AG04450 (cell line): ENCODE data around the gene TIAM1. TPM values are rescaled to one million over a fixed set of nuclear protein-coding genes. Genes with fewer than 3 reads are reported as not detected.

Source experiments
- CTCF ChIA-PET: fragments of 300-600, 350-600 bp; formaldehyde crosslinking; extraction: SDS; loops from one replicate; lab custom pipeline; 2022; ENCODE audit warnings: antibody characterized with exemption, inconsistent platforms; lab: Charles Lee
- POLR2A ChIA-PET: fragments of 350-600 bp; formaldehyde crosslinking; extraction: SDS; loops from one replicate; lab custom pipeline; 2021; ENCODE audit warnings: antibody characterized with exemption, inconsistent platforms; lab: Yijun Ruan, JAX
- DNase-seq: peaks from one replicate; pipeline ENCODE4 v3.0.0-alpha.2; 2011; ENCODE audit warnings: low read depth, low spot score
- H3K27ac ChIP-seq: one replicate; pipeline ENCODE4 v1.5.1; 2012; ENCODE audit warnings: low read depth, low read length, control low read depth
- H3K27me3 ChIP-seq: one replicate; pipeline ENCODE4 v1.6.0; 2012; ENCODE audit warnings: low read length; ENCODE audit not compliant: control insufficient read depth, insufficient read depth
- H3K4me3 ChIP-seq: 2 replicates; pipeline ENCODE4 v1.5.1; 2011; ENCODE audit warnings: mild to moderate bottlenecking, low read depth, low read length, control low read depth
- H3K9me3 ChIP-seq: 2 replicates; pipeline ENCODE4 v1.5.1; 2012; ENCODE audit warnings: low read length; ENCODE audit not compliant: control insufficient read depth, insufficient read depth
- CTCF ChIP-seq: IDR thresholded peaks from 2 replicates; pipeline ENCODE4 v1.5.1; 2011; ENCODE audit warnings: low read depth, low read length, control low read depth, inconsistent platforms
- polyA plus RNA-seq: library from polyadenylated mRNA; depleted of rRNA; stranded (reverse); fragments of >200 nt; gene quantifications from 2 replicates; pipeline ENCODE4 v1.2.3, GENCODE V29; 2011

Gene TIAM1
- polyA plus RNA-seq, 1 experiment = 2.1 TPM

DNA sequence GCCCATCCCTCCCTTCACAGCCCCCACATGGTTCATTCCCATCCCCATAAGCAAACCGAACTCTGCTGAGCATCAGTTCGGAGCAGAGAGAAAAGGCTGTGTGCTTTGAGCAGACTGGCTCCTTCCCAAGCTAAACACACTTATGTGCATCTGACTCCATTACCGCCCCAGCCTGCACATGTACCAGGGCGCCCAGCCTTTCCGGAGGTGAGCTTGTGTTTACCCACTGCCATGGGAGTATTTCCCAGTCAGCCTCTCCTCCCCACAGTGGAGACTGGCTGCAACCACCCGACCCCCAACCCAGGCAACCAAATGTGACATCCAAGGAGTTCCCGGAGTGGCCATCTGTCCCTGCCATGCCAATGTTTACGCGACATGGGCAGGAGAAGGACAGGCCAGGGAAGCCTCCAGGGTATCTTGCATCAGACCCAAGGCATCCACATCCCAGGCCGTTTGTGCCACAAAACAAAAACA, 9.4 kb downstream of the TIAM1 start:
- CTCF ChIA-PET = interaction anchor here (1.2 to 1.3 kb wide), 2 partner anchors 154 to 246 kb away, joined by 3 read pairs; no protein-coding TSS in a partner anchor

DNA sequence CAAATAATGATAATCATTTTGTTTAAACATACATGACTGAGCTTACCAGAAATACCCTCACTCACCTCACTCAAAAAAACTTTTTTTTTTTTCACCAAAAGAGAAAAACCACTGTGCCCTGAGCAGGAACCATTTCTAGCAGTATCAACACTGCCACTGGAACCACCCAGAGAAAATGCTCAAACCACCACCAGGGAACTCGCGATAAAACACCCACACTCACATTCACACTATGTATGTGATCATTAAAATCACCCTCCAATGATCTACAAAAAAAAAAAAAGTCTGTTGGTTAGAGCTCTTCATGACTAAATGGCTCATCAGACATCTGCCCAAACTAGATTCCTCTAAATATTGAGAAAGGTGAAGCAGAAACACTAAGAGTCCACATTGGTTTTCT, 11.5 kb downstream of the TIAM1 start:
- Histone ChIP-seq H3K4me3 (no peak overlapping the region), H3K9me3 (no peaks in the 10 kb centered on the region; the same call in 1 of the 2 replicates), H3K27ac (no peak overlapping the region), H3K27me3 (no peaks in the 10 kb centered on the region)
- ChIA-PET CTCF (interaction anchor here (1.3 kb wide), 1 partner anchor 15 kb away, joined by 3 read pairs; no protein-coding TSS in a partner anchor), POLR2A (no interaction called here)
- DNase-seq = no peak
- no peak for TF ChIP-seq CTCF

More for the DNA sequence above, 9.4 kb downstream of the TIAM1 start:
- POLR2A ChIA-PET = no interaction called here
- DNase-seq = no peak
- Histone ChIP-seq H3K9me3 (no peaks in the 10 kb centered on the region), H3K27ac (no peak overlapping the region), H3K27me3 (peaks cover 3% of the 10 kb centered on the region), H3K4me3 (no peak overlapping the region)
- TF ChIP-seq CTCF = no peak

- TF ChIP-seq CTCF = no peak
- ChIA-PET CTCF (no interaction called here), POLR2A (no interaction called here)
- no peaks in the 10 kb centered on the region for H3K27me3 ChIP-seq
- no peaks in the 10 kb centered on the region; the same call in 1 of the 2 replicates for H3K9me3 ChIP-seq
- no peak overlapping the region for H3K27ac ChIP-seq
- DNase-seq = no peak
- no peak overlapping the region for H3K4me3 ChIP-seq
Observed at GRCh38 chr21:31331231-31331630, 12.8 kb downstream of the TIAM1 start.

- Histone ChIP-seq H3K27ac (no peak overlapping the region), H3K4me3 (no peak overlapping the region), H3K9me3 (no peaks in the 10 kb centered on the region; the same call in 1 of the 2 replicates), H3K27me3 (no peaks in the 10 kb centered on the region)
- ChIA-PET CTCF (no interaction called here), POLR2A (no interaction called here)
- TF ChIP-seq CTCF = no peak
- no peak for DNase-seq
Observed at GRCh38 chr21:31330144-31330483, 13.9 kb downstream of the TIAM1 start.

- Histone ChIP-seq H3K9me3 (no peaks in the 10 kb centered on the region; the same call in 1 of the 2 replicates), H3K27me3 (no peaks in the 10 kb centered on the region), H3K4me3 (no peak overlapping the region), H3K27ac (no peak overlapping the region)
- no peak for DNase-seq
- ChIA-PET POLR2A (no interaction called here), CTCF (no interaction called here)
- TF ChIP-seq CTCF = no peak
Observed at GRCh38 chr21:31329456-31330143, 14.5 kb downstream of the TIAM1 start.
